Measurements from ENCODE around the gene LITAF.

GRCh38 chr16:11536104-11536866 lies 50.4 kb downstream of the LITAF start:
- TF ChIP-seq, protein P1, sequence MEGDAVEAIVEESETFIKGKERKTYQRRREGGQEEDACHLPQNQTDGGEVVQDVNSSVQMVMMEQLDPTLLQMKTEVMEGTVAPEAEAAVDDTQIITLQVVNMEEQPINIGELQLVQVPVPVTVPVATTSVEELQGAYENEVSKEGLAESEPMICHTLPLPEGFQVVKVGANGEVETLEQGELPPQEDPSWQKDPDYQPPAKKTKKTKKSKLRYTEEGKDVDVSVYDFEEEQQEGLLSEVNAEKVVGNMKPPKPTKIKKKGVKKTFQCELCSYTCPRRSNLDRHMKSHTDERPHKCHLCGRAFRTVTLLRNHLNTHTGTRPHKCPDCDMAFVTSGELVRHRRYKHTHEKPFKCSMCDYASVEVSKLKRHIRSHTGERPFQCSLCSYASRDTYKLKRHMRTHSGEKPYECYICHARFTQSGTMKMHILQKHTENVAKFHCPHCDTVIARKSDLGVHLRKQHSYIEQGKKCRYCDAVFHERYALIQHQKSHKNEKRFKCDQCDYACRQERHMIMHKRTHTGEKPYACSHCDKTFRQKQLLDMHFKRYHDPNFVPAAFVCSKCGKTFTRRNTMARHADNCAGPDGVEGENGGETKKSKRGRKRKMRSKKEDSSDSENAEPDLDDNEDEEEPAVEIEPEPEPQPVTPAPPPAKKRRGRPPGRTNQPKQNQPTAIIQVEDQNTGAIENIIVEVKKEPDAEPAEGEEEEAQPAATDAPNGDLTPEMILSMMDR (IDR thresholded peaks at IDR 0.05; ENCODE audit: borderline replicate concordance, extremely low read depth, low read length, poor library complexity, severe bottlenecking), result no peak
- TF ChIP-seq EZH2 (IDR thresholded peaks at IDR 0.05; ENCODE audit: borderline replicate concordance, low read depth, low read length, severe bottlenecking), result no peak

Measured in DND-41 (cell line).